ENCODE data around the gene EFEMP2. TPM values are rescaled to one million over a fixed set of nuclear protein-coding genes. Genes with fewer than 3 reads are reported as not detected.

EFEMP2 gene
- total and polyA plus RNA-seq, 2 donors (not counting 1 experiment from before 2014, with no cell fraction given): 9.5 to 14.7 TPM

DNA sequence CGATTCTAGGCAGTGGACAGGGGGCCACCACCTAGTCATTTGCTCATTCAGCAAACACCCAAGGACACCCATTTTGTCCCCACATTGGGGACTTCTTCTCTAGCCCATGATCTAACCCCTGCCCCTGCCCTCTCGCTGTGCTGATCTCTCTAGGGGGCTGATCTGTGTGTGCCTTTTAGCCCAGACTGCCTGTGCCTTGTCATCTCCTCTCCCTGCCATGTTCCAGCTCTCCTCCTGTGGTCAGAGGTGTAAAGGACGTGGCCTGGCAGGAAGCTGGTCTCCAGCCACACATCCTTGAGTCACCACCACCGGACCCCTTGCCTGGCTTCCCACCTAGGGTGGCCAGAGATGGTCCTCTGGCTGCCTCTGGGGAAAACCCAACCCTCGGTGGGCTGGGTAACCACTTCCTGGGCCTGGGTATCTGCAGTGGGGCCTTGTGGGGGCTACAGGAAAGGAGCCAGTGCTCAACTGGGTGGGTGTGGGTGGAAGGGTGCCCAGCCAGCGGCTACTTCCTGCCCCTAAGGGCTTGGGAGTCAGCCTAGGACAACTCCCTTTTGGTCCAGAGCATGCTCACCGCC lies 8.3 kb upstream of the EFEMP2 start:
- Histone ChIP-seq H4K20me1 (ENCODE audit: control insufficient read depth, insufficient read depth, low read length, poor library complexity, severe bottlenecking) (peaks cover 5% of the 10 kb centered on the region), H3K79me2 (ENCODE audit: control insufficient read depth, insufficient read depth, low read length) (peaks cover 19% of the 10 kb centered on the region), H3K36me3 (replicated peaks in 1 of 2; ENCODE audit: control extremely low read depth in 1 of 2, control insufficient read depth in 1 of 2, extremely low read depth in 1 of 2, insufficient read depth in 2 of 2, low read length in 1 of 2) (peaks cover 0 to 26% of the 10 kb centered on the region in 2 experiments), H2AFZ (ENCODE audit: insufficient read depth, low read depth, low read length, poor library complexity, severe bottlenecking) (no peak overlapping the region), H3K9ac (ENCODE audit: low read length) (no peak overlapping the region), H3K27me3 (replicated peaks in 1 of 4; ENCODE audit: control extremely low read depth in 1 of 4, control insufficient read depth in 3 of 4, insufficient read depth in 4 of 4, low read length in 3 of 4) (no peaks in the 10 kb centered on the region), H3K27ac (ENCODE audit: low read length in 2 of 2) (no peak overlapping the region), H3K4me1 (ENCODE audit: control insufficient read depth in 2 of 2, insufficient read depth in 2 of 2, low read length in 2 of 2) (peaks cover 10 to 32% of the 10 kb centered on the region in 2 donors), H3K4me3 (ENCODE audit: control extremely low read depth in 1 of 5, extremely low read depth in 1 of 5, insufficient read depth in 1 of 5, low read depth in 2 of 5, low read length in 4 of 5) (no peak overlapping the region), H3K4me2 (replicated peaks; ENCODE audit: low read depth, low read length, poor library complexity, severe bottlenecking) (peak overlapping the region; percentile 5), H3K9me3 (ENCODE audit: control extremely low read depth in 1 of 3, control insufficient read depth in 2 of 3, insufficient read depth in 1 of 3, low read length in 2 of 3) (no peaks in the 10 kb centered on the region)
- intact Hi-C loops (cut with micrococcal nuclease): no loop called here
- Mint-ChIP-seq H3K4me1 (peaks cover 27% of the 10 kb centered on the region), H3K27ac (peak overlapping the region; percentile 50), H3K4me3 (no peak overlapping the region), H3K27me3 (no peaks in the 10 kb centered on the region), H3K9me3 (ENCODE audit: insufficient read depth) (no peaks in the 10 kb centered on the region)
- ATAC-seq (ENCODE audit: low read depth) (no peak), DNase-seq (no peak)
- ChIA-PET POLR2A (interaction anchor here (0.6 to 1.6 kb wide), 3 partner anchors 20 to 170 kb away, joined by 3 to 12 read pairs (median 3); no protein-coding TSS in a partner anchor), CTCF (interaction anchor here (15.5 kb wide), 1 partner anchor 21 kb away, joined by 244 read pairs; the partner anchor contains the start of genes CFL1 and MUS81)
- no peak for TF ChIP-seq EZH2 (IDR thresholded peaks at IDR 0.05; ENCODE audit: borderline replicate concordance, insufficient read depth, low read depth, low read length, poor library complexity, severe bottlenecking)
- TF ChIP-seq, protein P1, sequence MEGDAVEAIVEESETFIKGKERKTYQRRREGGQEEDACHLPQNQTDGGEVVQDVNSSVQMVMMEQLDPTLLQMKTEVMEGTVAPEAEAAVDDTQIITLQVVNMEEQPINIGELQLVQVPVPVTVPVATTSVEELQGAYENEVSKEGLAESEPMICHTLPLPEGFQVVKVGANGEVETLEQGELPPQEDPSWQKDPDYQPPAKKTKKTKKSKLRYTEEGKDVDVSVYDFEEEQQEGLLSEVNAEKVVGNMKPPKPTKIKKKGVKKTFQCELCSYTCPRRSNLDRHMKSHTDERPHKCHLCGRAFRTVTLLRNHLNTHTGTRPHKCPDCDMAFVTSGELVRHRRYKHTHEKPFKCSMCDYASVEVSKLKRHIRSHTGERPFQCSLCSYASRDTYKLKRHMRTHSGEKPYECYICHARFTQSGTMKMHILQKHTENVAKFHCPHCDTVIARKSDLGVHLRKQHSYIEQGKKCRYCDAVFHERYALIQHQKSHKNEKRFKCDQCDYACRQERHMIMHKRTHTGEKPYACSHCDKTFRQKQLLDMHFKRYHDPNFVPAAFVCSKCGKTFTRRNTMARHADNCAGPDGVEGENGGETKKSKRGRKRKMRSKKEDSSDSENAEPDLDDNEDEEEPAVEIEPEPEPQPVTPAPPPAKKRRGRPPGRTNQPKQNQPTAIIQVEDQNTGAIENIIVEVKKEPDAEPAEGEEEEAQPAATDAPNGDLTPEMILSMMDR (IDR thresholded peaks at IDR 0.05): no peak
- WGBS (ENCODE audit: insufficient coverage): 49% methylated on average over 4 of the region's 7 CpGs

- Histone ChIP-seq H3K36me3 (replicated peaks in 1 of 2; ENCODE audit: control extremely low read depth in 1 of 2, control insufficient read depth in 1 of 2, extremely low read depth in 1 of 2, insufficient read depth in 2 of 2, low read length in 1 of 2) (peaks cover 0 to 18% of the 10 kb centered on the region in 2 experiments), H4K20me1 (ENCODE audit: control insufficient read depth, insufficient read depth, low read length, poor library complexity, severe bottlenecking) (peaks cover 4% of the 10 kb centered on the region), H3K4me1 (ENCODE audit: control insufficient read depth in 2 of 2, insufficient read depth in 2 of 2, low read length in 2 of 2) (peaks cover 8 to 29% of the 10 kb centered on the region in 2 donors), H3K4me2 (replicated peaks; ENCODE audit: low read depth, low read length, poor library complexity, severe bottlenecking) (peak overlapping the region; percentile 22), H3K4me3 (ENCODE audit: control extremely low read depth in 1 of 5, extremely low read depth in 1 of 5, insufficient read depth in 1 of 5, low read depth in 2 of 5, low read length in 4 of 5) (no peak overlapping the region), H3K27ac (ENCODE audit: low read length in 2 of 2) (no peak overlapping the region), H3K79me2 (ENCODE audit: control insufficient read depth, insufficient read depth, low read length) (peaks cover 17% of the 10 kb centered on the region), H3K9ac (ENCODE audit: low read length) (no peak overlapping the region), H2AFZ (ENCODE audit: insufficient read depth, low read depth, low read length, poor library complexity, severe bottlenecking) (no peak overlapping the region), H3K27me3 (replicated peaks in 1 of 4; ENCODE audit: control extremely low read depth in 1 of 4, control insufficient read depth in 3 of 4, insufficient read depth in 4 of 4, low read length in 3 of 4) (no peaks in the 10 kb centered on the region), H3K9me3 (ENCODE audit: control extremely low read depth in 1 of 3, control insufficient read depth in 2 of 3, insufficient read depth in 1 of 3, low read length in 2 of 3) (no peaks in the 10 kb centered on the region)
- intact Hi-C loops (cut with micrococcal nuclease): no loop called here
- no peak for TF ChIP-seq EZH2 (IDR thresholded peaks at IDR 0.05; ENCODE audit: borderline replicate concordance, insufficient read depth, low read depth, low read length, poor library complexity, severe bottlenecking)
- TF ChIP-seq, protein P1 (IDR thresholded peaks at IDR 0.05): no peak
- H3K4me1 Mint-ChIP-seq: peaks cover 24% of the 10 kb centered on the region
- DNase-seq: no peak
- no peak for ATAC-seq (ENCODE audit: low read depth)
- no peak overlapping the region for H3K4me3 Mint-ChIP-seq
- WGBS (ENCODE audit: insufficient coverage): 67% methylated on average over 7 of the region's 7 CpGs
- CTCF ChIA-PET: interaction anchor here (2.8 to 15.5 kb wide), 2 partner anchors 8 to 20 kb away, joined by 15 to 244 read pairs; partner anchors contain the start of genes CFL1, FIBP and MUS81
- no peak overlapping the region for H3K27ac Mint-ChIP-seq
- POLR2A ChIA-PET: interaction anchor here (0.9 kb wide), 1 partner anchor 21 kb away, joined by 3 read pairs; no protein-coding TSS in a partner anchor
- H3K27me3 Mint-ChIP-seq: no peaks in the 10 kb centered on the region
- H3K9me3 Mint-ChIP-seq (ENCODE audit: insufficient read depth): no peaks in the 10 kb centered on the region
Observed at GRCh38 chr11:65880027-65880426, 7.4 kb upstream of the EFEMP2 start.

Data from B cell (primary cell).